NOMO-1 treated with DMSO at 0.1 percent for 48 hours (cell line): ENCODE data around the gene ITPR2.

Experiments used
- DNase-seq: peaks from one replicate; lab custom pipeline; 2025; ENCODE audit not compliant: unreplicated experiment; lab: John Stamatoyannopoulos, UW

Gene ITPR2

DNA sequence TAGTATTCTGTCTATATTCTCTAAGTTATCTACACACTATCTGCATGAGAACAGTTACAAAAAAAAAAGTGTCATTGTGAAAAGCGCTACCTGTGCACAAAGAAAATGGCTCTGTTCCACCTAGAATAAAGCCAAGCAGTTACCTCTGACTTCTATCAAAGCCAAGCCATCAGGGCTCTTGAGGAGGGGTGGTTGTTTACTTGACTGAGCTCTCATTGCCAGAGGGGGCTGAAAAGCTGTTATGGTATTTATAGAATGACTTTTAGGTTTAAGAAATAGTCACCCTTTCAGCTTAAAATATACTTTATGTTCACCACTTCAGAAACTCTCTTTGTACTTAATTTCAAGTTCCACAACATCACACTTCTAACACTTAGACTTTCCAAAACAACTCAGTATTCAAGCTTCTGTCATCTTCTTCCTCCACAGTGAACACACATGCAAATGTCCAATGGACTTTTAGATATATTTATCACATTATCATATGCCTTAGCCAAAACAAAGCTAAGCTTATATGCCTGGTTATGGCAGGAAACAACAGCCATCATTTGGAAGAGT is 7.5 kb downstream of the ITPR2 start:
- no peak for DNase-seq

DNA sequence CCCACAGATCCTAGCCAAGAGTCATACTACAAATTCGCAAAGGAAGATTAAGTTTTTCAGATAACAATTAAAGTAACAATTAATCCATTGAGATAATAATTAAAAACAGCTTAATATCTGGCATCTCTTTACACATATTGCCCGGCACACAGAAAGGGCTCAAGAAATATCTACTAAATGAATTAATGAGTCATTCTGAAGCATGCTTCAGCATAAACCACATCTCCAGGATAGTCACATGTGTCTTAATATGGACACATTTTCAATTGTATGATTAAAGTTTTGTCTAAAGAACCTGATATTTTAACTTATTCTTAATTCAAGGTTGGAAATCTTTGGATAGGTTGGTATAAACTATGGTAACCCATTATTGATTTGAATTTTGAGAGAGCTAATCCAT is 9.6 kb downstream of the ITPR2 start:
- no peak for DNase-seq

DNA sequence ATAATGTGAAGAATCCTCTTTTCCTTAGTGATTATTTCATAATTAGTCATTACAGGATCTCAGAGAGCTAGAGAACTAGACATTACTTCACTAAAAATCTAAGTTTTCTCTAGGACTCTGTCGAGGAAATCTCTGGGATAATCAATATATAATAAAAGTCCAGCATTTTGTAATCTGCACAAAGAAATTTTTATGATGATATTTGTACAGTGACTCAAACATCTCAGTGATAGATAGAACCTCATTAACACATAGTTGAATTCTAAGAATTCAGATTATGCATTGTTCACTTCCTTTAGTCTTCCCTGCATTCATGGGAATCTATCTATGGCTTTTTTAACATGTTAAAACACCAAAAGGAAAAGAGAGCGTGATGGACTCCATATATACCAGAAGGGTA is 11.0 kb downstream of the ITPR2 start:
- no peak for DNase-seq

DNA sequence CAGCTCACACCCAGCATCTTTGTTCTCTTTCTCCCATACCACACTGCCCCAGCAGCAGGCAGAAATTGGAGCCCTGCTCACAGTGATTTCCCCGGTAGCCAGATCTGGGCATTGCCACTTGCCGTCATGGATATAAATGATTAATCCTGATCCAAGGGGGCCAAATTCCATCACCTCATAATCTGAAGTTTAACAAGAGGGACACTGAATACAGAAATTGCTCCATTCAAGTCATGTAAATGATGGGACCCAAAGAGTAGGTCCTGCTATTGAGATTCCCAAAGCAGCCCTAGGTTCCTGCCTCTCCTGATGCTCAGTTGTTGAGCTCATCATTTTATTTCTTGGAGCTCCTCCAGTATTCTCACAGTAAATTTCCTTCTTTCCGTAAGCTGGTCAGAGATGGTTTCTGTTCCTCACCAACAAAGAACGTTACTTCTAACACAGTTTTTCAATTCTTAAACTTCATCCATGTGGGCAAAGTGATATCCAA is 11.7 kb downstream of the ITPR2 start:
- no peak for DNase-seq

DNA sequence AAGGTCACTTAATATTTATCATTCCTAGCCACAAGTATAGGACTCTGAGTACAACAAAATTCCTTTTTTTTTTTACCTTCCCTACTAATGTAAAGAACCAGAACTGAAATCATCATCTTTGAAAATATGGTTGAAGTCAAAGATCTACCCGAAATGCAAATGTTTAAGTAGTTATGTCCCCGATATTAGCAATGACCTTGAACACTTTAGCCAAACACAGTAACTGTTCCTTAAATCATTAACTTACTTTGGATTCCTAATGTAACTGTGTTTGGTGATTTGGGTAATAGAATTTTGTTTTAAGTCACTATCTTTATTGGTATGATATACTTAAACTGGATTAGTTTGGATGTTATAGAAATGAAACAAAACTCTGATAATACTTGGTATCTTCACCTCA is 14.4 kb downstream of the ITPR2 start:
- DNase-seq, result no peak

DNA sequence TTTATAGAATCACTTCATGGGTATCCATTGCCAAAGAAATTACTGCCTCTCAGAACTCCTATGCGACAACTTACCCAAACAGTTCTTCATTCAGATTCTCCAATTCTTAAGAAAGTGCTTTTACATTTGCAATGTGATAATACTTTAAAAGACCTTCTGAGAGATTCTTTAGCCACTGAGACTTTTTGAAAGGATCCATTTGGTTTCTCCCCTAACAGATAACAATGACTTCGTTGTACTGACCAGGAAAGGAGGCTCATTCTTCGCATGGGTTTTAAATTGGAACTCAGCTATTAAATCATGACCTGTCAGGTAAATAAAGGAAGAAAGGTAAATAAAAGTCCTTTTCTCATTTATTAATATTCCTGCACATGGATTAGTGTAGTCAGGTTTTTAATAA is 14.8 kb downstream of the ITPR2 start:
- DNase-seq, result no peak

DNA sequence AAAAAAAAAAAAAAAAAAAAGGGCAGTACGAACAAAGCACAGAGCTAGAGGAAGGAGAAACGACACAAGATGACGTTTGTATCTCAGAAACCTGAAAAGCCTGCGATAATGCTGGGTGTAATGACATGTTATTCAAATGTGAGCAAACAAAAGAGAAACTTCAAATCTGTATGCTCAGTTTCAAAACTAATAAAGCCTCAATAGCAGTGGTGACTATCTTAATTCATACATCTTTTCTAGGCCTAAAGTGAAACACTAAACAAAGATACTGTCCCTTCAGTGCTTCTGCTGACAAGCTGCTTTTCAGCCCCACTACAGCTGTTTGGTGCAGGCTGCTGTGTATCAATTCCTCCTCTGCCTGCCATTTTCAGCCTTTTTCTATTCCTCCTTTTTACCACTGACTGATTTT is 15.8 kb downstream of the ITPR2 start:
- DNase-seq, result no peak

DNA sequence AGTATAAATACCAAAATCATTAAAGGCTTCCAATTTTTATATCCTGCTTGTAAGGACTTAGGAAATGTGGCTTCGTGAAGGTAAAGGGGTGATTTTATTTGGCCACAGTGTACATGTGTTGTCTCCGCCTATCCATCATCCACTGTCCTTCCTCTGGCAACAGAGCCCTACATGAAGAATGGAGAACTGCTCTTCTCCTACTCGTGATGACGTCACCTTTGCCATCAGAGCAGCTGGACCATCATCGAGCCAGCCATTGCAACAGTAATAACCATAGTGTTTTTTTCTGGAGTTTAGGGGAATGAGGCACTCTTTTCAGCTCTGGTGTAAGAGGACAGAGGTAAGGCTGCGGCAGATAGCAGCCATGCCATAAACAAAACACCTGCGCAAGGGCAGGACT is 19.2 kb downstream of the ITPR2 start:
- no peak for DNase-seq

DNA sequence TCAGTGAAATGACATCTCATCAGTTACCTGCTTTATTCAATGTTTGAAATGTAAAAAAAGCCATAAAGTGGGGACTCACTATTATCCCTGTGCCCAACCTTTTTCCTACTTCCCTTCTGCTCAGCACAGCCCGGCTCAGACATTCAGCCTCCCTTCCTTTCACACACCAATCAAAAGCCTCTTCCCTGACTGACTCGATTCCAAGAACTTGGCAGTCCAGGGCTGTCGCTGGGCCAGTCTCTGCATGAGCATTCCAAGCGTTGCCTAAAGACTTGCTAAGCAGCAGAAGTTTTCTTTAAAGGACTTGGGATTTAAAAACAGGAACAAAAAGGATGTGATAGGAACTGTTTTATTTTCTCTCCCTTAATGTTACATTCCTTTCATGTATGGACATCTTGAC is 22.7 kb downstream of the ITPR2 start:
- DNase-seq, result no peak

DNA sequence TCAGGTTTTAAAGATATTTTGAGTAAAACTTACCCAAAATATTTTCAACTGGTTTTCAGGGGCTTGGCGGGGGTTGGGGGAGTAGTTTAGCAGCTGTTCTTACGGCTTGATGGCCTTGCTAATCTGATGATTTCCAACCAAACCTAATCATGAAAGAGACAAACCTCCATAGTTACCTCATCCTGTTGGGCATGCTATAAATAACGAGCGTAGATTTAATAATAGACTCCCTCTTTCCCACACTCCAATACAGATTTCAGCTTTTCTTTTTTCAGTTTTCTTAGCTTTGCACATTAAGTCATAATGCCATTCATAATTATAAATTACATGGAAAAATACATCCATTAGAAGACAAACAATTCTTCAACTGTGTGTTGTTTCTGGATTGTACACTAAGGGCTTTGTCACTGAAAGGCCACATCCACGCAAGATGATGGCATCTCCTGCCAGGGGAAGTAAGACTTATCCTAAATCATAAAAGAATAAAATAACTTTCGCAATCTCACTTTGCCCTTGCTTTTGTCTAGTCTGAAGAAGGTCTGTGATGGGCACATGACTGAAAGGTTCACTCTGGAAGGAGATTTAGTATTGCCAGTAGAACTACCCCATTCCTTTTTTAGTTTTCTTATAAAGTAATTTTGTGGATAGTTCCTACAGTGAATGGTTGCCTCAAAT is 23.2 kb downstream of the ITPR2 start:
- no peak for DNase-seq

DNA sequence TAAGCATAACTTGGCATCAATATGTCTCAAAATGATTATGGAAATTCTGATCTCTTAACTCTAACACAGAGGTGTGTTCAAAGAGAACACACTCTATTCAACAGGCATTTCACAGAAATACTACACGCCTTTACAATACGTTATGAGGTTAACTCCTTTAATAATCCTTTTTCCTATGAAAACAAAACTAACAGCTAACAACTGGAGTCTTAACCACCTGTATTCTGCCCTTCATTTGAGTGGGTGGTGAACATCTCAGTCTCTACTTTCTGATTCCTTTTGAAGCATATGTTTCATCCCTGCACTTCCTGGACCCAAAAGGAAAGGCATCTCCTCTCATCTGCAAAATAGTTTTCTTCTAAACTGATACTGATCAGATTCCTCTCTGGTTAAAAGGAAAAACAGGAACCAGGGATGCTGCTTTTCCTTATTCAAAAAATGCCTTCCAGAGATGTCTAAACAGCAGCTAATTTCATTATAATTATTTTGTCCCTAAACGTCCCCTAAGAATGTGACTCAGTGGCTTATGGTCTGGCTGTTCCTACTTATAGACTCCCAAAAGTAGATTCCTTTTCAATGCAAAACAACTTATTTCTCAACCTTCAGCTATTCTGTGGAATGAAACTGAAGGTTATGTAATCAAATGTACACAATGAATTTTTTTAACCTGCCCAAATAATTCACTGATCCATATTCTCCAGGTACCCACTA is 24.1 kb downstream of the ITPR2 start:
- no peak for DNase-seq

DNA sequence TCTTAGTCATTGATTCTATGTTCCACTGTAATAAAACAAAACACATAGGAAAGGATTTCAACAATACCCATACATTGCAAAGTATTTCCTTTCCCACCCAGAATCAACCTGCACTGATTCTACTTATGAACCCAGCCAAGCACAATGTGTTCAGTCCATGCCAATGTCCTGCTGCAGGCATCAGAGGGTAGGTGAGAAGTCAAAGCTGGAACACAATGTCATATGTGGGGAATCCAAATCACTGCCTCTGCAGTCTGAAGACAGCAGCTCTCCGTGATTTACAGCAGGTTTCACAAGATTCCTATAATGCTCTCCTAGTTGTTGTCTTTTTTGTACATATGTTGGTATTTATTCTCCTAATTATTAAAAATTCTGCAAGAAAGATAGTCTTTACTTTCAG is 25.7 kb downstream of the ITPR2 start:
- DNase-seq, result no peak

DNA sequence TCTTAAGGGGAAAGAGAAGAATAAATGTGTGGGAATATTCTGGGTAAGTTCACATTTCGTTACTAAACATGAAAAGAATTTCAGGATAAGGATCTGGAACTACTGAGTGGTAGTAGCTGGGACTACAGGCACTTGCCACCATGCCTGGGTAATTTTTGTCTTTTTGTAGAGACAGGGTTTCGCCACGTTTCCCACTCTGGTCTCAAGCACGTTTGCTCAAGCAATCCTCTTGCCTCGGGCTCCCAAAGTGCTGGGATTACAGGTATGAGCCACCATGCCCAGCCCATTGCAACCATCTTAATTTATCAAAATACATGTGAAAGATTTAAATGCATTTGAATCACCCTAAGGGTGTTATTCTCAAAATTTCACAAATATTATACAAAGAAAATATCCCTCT is 26.4 kb downstream of the ITPR2 start:
- DNase-seq, result no peak

DNA sequence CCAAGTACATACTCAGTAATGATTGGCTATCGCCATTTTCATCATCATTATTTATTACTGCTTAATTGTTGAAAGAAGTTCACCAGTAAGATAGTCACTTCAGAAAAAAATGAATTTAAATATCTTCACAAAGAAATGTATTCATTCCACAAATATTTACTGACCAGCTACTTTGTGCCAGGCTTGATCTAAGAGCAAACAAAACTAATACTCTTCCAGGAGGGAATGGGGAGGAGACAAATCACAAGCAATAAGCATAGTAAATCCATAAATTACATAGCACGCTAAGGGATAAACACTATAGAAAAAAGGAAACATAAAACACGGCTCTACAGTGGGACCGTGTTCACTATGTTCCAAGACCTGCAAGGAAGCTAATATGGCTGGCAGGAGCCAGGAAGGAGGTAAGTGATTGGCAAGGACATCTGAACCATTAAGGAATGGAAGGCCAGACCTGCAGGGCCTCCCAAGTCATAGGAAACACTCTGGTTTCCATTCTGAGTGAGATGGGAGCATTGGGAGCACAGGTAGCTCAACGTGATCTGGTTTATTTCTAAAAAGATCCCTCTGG is 27.5 kb downstream of the ITPR2 start:
- DNase-seq, result no peak

DNA sequence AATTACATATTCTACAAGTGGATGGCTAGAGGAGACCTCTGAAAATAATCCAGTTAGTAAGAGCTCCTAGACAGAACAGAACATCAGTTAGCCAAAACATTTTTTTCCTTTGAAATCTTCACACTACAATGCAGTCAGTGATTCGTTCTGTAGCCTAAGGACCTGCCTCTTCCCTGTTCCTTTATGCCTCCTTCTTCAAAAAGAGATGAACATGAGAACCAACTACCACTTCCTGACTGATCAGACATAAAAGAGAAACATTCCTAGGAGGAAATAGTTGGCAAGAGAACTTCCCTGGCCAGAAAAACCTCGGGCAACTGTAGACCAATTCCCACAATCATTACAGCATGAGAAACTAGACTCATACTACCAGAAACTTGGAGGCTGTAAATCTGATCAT is 29.4 kb downstream of the ITPR2 start:
- DNase-seq, result no peak

DNA sequence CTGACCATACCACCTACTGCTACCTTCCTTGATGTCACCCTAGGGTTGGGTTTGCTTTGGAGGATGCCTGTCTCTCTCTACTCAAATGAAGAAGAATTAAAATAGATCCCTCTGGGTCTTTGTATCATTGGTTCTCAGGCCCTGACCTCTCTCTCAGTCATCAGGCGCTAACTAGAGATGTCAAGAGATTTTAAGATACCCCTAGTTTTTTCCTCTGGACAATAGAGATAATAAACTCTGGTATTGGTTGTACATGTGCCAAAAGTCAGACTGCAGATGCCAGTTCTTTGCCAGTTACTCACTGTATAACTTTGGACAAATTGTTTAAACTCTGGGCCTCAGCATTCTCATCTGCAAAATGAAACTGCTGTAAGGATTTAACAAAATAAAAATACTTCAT is 31.5 kb downstream of the ITPR2 start:
- DNase-seq, result no peak

DNA sequence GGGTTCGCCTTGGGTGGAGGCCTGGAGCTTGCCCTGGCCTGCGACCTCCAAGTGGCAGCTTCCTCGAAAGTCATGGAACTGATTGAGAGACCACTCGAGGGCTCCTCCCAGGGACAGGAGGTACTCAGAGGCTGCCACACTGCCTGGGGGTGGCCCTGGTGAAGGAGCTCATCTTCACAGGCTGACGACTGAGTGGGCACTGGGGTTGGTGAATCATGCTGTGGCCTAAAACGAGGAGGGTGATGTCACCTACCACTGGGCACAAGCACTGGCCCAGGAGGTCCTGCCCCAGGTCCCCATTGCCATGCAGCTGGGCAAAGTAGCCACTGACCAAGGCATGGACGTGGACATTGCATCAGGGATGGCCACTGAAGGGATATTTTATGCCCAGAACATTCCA is 32.1 kb downstream of the ITPR2 start:
- DNase-seq, result no peak

DNA sequence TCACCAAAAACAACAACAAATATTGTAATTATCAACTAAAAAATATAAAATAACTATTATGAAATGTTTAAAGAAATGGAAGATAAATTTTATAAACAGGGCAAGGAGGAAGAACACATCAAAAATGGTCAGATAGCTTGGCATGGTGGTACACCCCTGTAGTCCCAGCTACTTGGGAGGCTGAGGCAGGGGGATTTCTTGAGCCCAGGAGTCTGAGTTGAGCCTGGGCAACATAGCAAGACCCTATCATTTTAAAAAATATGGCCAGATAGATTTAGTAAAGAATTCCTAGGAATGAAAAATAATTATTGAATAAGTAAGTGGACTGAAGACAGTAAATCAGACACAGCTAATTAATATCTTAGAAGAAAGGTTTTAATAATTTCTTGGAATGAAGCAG is 32.6 kb downstream of the ITPR2 start:
- no peak for DNase-seq

DNA sequence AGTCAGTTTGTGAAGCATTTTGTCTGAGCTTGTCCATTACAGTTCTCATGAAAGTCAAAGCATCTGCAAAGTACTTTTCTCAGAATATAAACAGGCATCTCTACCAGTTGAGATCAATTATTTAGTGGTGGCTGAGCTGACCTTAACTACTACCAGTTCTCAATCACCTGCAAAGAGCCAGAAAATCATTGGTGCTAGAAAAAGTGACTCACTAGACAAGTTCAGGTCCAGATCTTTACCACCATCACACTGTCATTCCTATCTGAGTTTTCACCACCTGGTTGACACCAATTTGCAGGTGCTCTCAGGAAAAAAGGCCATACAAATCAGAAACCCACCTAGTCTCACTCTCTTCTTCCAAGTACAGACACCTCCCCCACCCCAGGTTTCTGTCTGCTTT is 33.3 kb downstream of the ITPR2 start:
- DNase-seq, result no peak

DNA sequence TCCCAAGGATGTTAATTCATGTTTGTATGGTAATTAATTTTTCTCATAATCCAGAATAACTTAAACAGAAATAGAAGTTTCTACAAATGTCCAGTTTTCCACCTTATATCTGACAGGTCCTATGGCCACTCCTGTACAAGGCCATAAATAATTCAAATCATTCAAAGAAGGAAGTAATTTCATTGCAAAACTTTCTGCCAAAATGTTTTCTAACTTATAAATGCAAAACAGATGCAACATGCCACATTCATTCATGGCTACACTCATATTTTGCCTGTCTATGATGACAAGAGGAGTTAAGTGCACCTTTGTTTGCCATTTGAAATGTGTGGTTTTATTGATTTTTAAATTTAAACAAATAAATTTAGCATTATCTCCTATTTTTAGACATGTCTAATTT is 34.4 kb downstream of the ITPR2 start:
- peak; percentile 28 for DNase-seq

DNA sequence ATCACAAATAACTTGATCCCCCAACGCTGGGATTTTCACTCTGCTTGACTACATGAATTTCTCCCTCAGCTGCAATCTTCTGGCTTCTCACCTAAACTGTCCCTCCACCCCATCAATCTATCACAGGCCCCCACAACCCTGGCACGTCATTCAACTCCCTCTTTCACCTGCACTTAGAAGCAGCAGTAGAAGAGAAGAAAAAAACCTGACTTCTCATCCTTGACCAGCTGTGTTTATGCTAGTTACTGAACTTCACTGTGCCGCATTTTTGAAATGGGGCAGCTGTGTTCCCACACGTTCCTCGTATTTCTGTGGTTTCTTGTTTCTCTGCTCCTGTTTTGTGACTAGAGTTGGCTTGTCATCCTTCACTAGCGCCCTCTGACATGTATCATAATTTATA is 35.0 kb downstream of the ITPR2 start:
- no peak for DNase-seq

DNA sequence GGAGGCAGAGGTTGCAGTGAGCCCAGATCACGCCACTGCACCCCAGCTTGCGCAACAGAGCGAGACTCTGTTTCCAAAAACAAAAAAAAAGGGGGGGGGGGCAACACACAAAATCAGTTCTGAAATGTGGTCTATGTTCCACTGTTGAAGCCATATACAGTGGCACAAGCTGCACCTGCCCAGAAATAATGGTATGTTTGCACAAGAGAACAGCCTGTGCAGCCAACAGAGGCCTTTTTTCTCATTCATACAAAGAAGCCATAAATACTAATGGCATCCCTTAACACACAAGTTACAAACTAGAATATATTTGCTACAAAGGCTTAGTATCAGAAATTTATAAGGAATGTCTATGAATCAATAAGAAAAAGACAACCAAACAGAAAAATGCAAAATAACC is 37.1 kb downstream of the ITPR2 start:
- no peak for DNase-seq
